Stimulated activated CD4-positive, alpha-beta T cell treated with anti-CD3 and anti-CD28 coated beads, Interleukin-12 subunit alpha, Interleukin-12 subunit beta, amount 100 ng/mL, for 48 hours (primary cell): ENCODE measurements around the gene FBXL17.
"Not testable (repeated sequence)": the region's sequence is repeated elsewhere in the genome, so short reads cannot be mapped to it uniquely, and the experiment has no call there.

Experiments used
- DNase-seq, 3 donors: peaks; one replicate each; pipeline ENCODE4 v3.0.0-alpha.2; 2020; ENCODE audit warnings: low read depth in 2 of 3, low spot score in 1 of 3

FBXL17 gene

DNA sequence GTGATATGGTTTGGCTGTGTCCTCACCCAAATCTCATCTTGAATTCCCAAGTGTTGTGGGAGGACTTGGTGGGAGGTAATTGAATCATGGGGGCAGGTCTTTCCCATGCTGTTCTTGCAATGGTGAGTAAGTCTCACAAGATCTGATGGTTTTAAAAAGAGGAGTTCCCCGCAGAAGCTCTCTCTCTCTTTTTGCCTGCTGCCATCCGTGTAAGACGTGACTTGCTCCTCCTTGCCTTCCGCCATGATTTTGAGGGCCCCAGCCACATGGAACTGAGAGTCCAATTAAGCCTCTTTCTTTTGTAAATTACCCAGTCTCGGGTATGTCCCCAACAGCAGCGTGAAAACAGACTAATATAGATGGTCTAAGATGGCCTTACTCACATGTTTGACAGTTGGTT, 210.1 kb downstream of the FBXL17 start:
- DNase-seq: no peak

GRCh38 chr5:108168915-108169314, 213.0 kb downstream of the FBXL17 start:
- no peak for DNase-seq

DNA sequence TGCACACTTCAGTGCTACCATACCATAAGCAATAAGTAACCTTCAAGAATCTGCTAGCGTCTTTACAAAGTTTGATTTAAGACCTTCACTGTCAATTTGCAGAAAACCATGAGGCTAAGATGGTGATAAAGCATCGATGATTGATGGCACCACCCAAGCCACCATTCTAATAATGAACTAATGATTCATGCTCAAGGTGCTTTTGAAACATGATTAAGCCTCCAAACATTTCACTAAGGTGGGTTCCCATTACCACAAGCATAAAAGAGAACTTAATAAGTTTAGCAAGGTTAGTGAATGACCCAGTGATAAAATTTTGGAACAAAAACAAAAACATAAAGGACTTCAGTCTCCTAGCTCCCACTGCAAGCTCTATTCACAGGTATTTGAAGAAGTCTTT, 214.7 kb downstream of the FBXL17 start:
- DNase-seq: no peak

- no peak for DNase-seq
Measured at GRCh38 chr5:108164574-108164973, 217.3 kb downstream of the FBXL17 start.

DNA sequence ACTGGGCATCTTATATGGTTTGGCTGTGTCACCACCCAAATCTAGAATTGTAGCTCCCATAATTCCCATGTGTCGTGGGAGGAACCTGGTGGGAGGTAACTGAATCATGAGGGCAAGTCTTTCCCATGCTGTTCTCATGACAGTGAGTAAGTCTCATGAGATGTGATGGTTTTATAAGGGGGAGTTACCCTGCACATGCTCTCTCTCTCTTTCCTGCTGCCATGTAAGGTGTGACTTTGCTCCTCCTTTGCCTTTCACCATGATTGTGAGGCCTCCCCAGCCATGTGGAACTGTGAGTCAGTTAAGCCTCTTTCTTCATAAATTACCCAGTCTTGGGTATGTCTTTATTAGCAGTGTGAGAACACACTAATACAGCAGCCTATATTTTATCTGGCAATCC, 229.0 kb downstream of the FBXL17 start:
- not testable (repeated sequence) for DNase-seq

DNA sequence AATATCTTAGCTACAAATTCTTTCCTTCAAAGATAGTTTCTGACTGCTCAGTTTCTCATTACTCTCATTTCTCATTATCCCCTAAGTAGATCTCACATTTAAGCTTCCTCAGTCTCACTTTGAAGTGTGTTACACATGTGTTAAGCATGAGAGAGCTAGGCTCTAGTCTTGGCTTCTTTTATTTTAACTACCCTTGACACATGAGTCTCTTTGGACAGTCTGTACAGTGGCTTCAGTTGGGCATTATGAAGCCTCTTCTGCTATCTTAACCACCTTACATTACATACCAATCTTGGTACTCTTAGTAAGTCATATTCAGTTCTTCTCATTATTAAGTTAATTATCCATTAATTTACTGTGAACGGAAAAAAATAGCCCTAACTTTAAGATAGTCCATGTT, 232.5 kb downstream of the FBXL17 start:
- no peak for DNase-seq

DNA sequence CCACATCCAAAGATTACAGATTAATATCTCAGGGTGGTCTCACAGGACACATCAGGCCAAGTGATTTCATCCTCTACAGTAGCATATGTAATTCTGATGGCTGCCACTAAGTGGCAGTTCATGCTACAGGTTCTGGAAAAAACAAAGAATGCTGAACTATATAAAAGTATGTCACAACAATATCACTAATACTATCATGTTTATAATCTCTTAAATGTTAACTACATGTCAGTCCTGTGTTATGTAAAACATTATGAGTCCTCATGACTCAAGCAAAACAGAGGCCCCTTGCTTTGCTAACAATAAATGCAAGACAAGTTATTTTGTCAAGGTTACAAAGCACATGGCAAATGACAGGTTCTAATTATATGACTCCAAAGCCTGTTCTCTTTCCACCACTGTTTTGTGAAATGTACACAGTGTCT, 233.2 kb downstream of the FBXL17 start:
- no peak for DNase-seq

GRCh38 chr5:108146222-108146621, 235.7 kb downstream of the FBXL17 start:
- DNase-seq: no peak

DNA sequence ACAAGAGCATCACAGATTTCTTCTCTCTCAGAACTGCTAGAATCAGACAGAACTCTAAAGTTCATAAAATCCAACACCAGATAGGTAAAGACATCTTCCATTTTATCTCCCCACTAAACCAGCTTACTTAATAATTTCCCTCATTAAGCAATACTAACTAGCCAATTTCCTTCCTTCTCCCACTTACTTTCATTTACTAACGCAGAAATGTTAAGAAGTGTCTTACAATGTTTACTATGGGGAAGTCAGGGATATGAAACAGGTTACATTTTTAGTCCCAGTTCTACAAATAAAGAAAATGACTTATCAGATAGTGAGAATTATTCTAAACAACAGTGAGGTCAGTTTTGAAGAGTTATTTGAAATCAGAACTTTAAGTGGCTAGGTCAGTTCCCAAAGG, 236.5 kb downstream of the FBXL17 start:
- no peak for DNase-seq

GRCh38 chr5:108144332-108144731, 237.6 kb downstream of the FBXL17 start:
- no peak for DNase-seq

- no peak for DNase-seq
Measured at GRCh38 chr5:108143581-108143980, 238.3 kb downstream of the FBXL17 start.

DNA sequence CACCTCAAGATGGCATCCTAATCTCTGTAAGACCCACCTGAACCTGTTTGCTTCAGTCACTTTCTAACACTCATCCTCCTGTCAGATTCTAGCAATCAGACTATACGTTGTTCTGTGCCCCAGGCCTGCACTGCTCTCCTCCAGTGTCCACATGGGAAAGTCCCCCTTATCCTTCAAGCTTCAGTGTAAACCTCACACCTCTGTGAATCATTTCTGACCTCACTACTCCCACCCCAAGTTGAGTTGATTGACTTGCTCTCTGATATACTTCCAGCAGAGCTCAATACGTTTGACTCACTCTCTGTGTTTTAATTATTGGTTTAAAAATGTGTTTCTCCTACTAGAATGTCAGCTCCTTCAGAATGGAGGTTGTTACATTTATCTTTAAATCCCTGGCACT, 240.2 kb downstream of the FBXL17 start:
- no peak for DNase-seq

DNA sequence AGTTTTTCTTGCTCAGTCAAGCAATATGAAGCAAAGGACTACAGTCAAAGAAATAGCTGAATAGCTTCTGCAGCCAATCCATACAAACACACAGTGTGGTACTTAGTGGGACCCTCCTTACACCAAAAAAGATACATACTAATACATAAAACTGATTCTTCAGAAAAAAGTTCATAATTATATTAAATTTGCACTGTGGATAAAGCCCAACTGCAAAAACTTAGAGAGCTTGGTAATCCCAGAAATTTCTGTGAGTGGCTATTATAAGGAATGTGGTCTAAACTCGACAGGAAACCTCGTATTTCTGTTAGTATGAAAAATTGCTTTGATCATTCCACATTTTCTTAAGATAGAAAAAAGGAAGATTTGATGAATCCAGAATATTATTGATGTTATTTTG, 245.4 kb downstream of the FBXL17 start:
- DNase-seq: no peak

DNA sequence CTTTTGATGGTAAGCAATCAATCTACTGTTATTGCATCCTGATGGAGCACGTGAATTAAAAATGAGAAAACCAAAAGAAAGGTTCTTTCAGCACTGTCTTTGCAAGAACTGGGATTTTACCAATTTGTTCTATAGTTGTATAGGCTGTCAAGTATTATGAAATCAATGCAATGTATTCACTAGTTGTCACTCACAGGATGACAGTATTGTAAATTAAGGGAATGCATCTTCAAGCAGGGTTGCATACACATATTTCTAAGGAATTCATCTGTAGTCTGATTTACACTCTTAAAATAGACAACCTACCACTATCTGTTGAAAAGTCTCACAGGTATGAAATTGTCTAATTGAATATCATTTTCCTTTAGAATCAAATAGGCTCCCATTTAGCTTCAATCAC, 252.8 kb downstream of the FBXL17 start:
- no peak for DNase-seq

DNA sequence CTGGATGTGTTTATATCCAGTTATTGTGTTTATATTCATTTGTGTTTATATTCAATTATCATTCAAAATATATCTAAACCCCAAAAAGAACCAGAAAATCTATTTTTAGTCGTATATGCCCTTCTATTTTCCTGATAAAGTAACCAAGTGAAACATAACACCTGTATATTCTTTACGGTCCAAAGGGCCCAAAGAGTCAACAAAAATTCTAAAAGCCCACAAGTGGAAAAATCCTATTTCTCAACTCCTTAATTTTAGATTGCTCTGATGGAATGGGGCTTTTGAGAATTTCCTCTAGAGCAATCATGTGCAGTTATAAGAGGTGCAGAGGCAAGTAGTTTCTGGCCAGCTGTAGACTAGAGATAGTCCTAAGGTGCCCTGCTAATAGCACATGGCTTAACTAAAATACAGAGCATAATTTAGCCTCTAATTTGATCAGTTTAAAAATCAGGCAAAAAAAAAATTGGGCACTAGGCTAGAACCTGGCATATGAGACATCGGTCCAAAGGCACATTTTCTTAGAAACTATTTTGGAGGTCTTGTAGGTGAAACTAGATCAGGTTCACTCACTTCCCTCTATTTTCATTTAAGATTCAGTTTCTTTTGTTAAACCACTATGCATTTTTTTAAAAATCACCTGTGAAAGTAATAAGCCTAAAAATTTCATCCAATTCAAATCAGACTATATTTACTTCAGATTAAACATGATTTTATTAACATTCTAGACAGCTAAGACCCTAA, 256.0 kb downstream of the FBXL17 start:
- DNase-seq: no peak

GRCh38 chr5:108124596-108124995, 257.3 kb downstream of the FBXL17 start:
- no peak for DNase-seq

DNA sequence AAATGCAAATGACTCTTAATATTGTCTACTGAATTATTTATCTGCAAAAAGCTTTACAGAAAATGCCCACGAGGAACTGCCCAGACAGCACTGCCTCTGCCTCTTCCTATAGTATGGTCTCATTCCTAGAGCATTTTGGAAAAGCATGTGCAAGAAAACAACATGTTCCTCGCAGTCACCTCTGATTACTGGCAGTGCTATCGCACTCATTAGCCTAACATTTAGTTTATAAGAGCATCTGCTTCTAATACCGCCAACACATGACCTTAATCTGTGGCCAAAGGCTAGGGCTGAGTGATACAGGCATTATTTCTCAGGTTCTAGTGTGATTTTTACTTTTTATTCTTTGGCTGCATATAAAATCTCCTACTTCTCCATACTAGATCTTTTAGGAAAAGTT, 259.2 kb downstream of the FBXL17 start:
- DNase-seq: no peak

DNA sequence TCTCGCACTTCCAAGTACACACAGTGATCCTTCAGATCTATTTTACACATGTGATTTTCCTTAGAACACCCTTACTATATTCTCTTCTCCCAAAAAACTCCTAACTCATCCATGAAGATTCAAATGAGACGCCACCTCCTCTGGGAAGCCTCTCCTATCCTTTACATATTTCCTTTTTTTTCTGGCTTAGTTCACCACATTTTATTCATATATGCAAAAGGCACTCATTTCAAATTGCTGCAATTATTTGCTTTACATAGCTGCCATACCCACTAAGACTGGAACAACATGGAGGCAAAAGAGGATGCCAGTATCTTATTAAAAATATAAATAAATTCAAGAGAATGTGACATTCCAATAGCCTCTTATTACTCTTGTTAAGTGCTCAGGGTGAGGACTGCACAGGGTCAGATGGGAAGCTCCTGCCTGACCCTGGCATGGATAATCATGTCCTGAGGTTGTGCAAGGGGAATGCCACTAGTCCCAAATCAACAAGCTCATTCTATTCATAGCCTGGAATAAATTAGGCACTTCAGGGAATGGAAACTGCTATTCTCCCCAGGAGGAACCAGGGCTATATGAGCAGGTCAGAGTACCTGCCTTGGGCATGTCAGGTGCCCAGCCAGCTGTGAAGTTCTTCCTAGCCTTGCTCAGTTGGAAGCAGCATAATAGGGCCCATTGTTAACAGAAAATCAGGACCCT, 262.9 kb downstream of the FBXL17 start:
- DNase-seq: no peak

GRCh38 chr5:108115673-108116072, 266.2 kb downstream of the FBXL17 start:
- no peak for DNase-seq

- DNase-seq: no peak
Measured at GRCh38 chr5:108113950-108114349, 267.9 kb downstream of the FBXL17 start.

DNA sequence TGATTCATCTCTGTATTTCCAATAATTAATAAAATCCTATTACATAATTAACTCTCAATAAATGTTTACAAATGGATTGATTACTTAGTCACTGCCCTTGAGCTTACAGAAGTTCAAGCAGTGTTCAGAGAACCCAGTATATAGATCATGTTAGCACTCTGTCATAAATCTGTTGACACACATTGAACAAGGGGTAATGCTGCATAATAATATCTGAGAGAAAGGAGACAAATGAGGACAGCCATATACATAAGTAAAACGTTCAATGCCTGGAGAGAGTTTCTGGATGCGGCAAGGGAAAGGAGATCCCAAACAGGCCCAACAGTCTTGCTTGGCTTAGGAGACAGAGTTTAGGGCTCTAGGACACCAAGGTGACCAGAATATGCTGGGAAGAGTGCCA, 270.2 kb downstream of the FBXL17 start:
- DNase-seq: no peak

DNA sequence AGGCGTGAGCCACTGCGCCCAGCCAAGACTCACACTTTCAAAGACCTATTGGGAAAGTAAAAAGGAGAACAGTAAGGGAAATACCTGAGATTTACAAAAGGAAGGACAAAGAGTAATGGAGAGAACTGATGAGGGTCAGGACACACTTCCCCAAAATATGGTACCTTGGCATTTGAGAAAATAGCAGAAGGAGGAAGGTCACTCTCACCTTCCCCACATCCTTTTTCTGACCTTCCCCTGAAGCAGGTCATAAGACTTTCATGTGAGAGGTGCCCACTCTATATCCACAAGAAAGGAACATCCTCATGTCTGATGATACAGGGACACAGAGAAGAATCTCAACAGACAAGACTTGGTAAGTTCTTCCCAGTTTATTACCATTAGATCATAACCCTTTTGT, 272.8 kb downstream of the FBXL17 start:
- DNase-seq: no peak

DNA sequence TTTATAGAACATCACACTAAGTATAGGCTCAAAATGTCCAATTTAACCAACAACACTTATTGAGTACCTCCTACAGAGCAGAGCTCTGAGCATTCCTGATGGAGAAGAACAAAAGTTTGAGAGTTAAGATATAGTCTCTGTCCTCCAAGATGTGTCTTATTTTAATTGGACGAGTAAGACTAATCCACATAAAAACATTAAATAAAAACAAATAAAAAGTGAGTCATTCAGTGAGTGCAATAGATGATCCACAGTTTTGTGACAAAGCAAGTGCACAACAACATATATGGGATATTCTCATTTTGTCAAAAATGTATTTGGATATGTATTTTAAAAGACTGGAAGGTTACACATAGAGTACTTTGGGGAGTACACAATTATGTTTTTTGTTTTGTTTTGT, 277.4 kb downstream of the FBXL17 start:
- DNase-seq: no peak
